Thymus (tissue), 11 donors: Measurements from ENCODE around the gene PDE4C. TPM values are rescaled to one million over a fixed set of nuclear protein-coding genes. Genes with fewer than 3 reads are reported as not detected.

Source experiments
- DNase-seq, 9 donors: peaks; one replicate each; pipeline ENCODE4 v3.0.0-alpha.2; 2013; ENCODE audit warnings: low spot score in 9 of 9, low read depth in 6 of 9, missing footprints in 1 of 9
- H3K27ac ChIP-seq, 2 donors: one replicate each; pipeline ENCODE4 v1.5.1; 2013; ENCODE audit warnings: control low read depth in 1 of 2, low read depth in 1 of 2, low read length in 1 of 2, mild to moderate bottlenecking in 1 of 2, moderate library complexity in 1 of 2
- H3K27me3 ChIP-seq, 2 donors: one replicate each; pipeline ENCODE4 v1.5.1; 2013; ENCODE audit warnings: low read length in 1 of 2; ENCODE audit not compliant: control insufficient read depth in 2 of 2, insufficient read depth in 1 of 2
- H3K36me3 ChIP-seq, 2 donors: one replicate each; pipeline ENCODE4 v1.5.1; 2013; ENCODE audit warnings: low read length in 1 of 2, mild to moderate bottlenecking in 1 of 2, moderate library complexity in 1 of 2; ENCODE audit not compliant: control insufficient read depth in 2 of 2, insufficient read depth in 2 of 2
- H3K4me1 ChIP-seq, 2 donors: one replicate each; pipeline ENCODE4 v1.5.1; 2013; ENCODE audit warnings: low read length in 2 of 2; ENCODE audit not compliant: control insufficient read depth in 2 of 2, insufficient read depth in 2 of 2
- H3K4me3 ChIP-seq, 2 donors: one replicate each; pipeline ENCODE4 v1.5.1; 2013; ENCODE audit warnings: low read length in 2 of 2, control low read depth in 1 of 2, mild to moderate bottlenecking in 1 of 2
- H3K9me3 ChIP-seq, 2 donors: one replicate each; pipeline ENCODE4 v1.5.1; 2013; ENCODE audit warnings: low read length in 1 of 2, mild to moderate bottlenecking in 1 of 2; ENCODE audit not compliant: control insufficient read depth in 2 of 2, insufficient read depth in 1 of 2
- WGBS: extraction: QIAGEN DNeasy Blood & Tissue Kit; methylation state at CpG from one replicate; pipeline ENCODE4 v1.1.7; 2013; 5-methylcytosine and 5-hydroxymethylcytosine counted together
- polyA plus RNA-seq: library from polyadenylated mRNA; stranded (reverse); fragments of 200-250 nt; gene quantifications from one replicate; pipeline ENCODE4 v1.2.3, GENCODE V29; 2013
- total RNA-seq: library from RNA; stranded (reverse); fragments of 120-200 nt; gene quantifications from one replicate; pipeline ENCODE4 v1.2.4, GENCODE V29; 2013
- donor health status: healthy.

Gene PDE4C
- total and polyA plus RNA-seq, 2 donors = 0.05 to 0.34 TPM

- H3K36me3 ChIP-seq = no peaks in the 10 kb centered on the region
- peaks cover 0 to 9% of the 10 kb centered on the region in 2 donors for H3K27me3 ChIP-seq
- WGBS = 79% methylated on average over 7 of the region's 7 CpGs
Measured at GRCh38 chr19:18245297-18245696, 19.1 kb upstream of the PDE4C start.

DNA sequence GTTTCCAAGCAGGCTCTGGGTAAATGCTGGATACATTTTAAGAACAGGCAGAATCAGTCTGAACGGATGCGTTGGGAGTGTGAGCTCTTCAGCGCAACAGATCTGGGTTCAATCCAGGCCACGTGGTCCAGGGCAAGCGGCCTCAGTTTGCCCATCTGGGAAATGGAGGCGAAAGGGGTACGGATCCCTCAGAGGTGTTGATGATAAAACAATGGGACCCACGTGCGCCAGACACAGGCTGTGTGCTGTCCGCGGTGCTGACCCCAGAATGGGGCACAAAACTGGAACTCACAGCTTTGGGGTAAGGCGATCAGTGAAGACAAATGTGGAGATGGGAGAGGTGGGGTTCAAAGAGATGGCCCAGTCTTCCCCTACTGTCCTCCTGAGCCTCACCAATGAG is 13.1 kb upstream of the PDE4C start:
- Histone ChIP-seq H3K4me3 (no peak overlapping the region), H3K9me3 (no peaks in the 10 kb centered on the region), H3K27me3 (peaks cover 0 to 15% of the 10 kb centered on the region in 2 donors), H3K27ac (no peak overlapping the region), H3K4me1 (no peaks in the 10 kb centered on the region), H3K36me3 (no peaks in the 10 kb centered on the region)
- WGBS = 38% methylated on average over 12 of the region's 12 CpGs
- no peak for DNase-seq

More at GRCh38 chr19:18245297-18245696, 19.1 kb upstream of the PDE4C start:
- no peaks in the 10 kb centered on the region for H3K4me1 ChIP-seq
- no peak for DNase-seq
- H3K4me3 ChIP-seq = no peak overlapping the region
- no peaks in the 10 kb centered on the region for H3K9me3 ChIP-seq
- H3K27ac ChIP-seq = no peak overlapping the region

GRCh38 chr19:18234194-18234593 is 8.0 kb upstream of the PDE4C start:
- no peak overlapping the region for H3K27ac ChIP-seq
- peaks cover 21 to 57% of the 10 kb centered on the region in 2 donors for H3K27me3 ChIP-seq
- H3K36me3 ChIP-seq = no peaks in the 10 kb centered on the region
- no peak overlapping the region for H3K4me3 ChIP-seq
- DNase-seq = no peak
- no peaks in the 10 kb centered on the region for H3K4me1 ChIP-seq
- H3K9me3 ChIP-seq = peaks cover 9 to 16% of the 10 kb centered on the region in 2 donors
- 40% methylated on average over 6 of the region's 6 CpGs for WGBS

DNA sequence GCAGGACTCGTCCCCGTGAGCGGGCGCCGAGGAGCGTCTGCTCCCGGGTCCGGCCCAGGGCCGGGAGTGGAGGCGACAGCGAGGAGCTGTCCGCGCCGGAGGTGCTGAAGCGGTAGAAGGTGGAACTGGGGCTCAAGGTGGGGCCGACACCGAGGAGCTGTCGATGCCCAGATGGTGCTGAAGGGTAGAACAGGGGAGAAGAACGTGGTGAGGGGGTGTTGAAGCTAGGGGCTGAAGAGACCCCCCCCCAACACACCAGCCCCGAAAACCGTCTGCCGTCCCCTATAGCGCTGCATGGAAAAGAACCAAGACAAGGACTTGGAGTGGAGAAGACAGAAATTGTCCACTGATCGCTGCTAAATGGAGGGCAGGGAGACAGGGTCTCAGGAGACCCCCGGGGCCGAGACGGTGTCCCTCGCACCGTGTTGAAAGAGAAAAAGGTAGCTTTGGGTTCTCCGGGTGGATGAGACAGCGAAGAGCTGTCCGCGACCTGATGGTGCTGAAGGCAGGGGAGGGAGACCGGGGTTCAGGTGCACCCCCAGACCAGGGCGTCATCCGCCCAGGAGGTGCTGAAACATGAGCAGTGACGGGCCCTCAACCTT is 7.1 kb upstream of the PDE4C start:
- H3K36me3 ChIP-seq = no peaks in the 10 kb centered on the region
- no peaks in the 10 kb centered on the region for H3K4me1 ChIP-seq
- DNase-seq = peak; percentile 19 to 73 (median 47)
- no peak overlapping the region for H3K27ac ChIP-seq
- WGBS = 20% methylated on average over 37 of the region's 37 CpGs
- no peak overlapping the region for H3K4me3 ChIP-seq
- peaks cover 9 to 16% of the 10 kb centered on the region in 2 donors for H3K9me3 ChIP-seq
- H3K27me3 ChIP-seq = peaks cover 24 to 60% of the 10 kb centered on the region in 2 donors

GRCh38 chr19:18232540-18233223 is 6.4 kb upstream of the PDE4C start:
- WGBS = 10% methylated on average over 46 of the region's 46 CpGs
- no peak for DNase-seq

DNA sequence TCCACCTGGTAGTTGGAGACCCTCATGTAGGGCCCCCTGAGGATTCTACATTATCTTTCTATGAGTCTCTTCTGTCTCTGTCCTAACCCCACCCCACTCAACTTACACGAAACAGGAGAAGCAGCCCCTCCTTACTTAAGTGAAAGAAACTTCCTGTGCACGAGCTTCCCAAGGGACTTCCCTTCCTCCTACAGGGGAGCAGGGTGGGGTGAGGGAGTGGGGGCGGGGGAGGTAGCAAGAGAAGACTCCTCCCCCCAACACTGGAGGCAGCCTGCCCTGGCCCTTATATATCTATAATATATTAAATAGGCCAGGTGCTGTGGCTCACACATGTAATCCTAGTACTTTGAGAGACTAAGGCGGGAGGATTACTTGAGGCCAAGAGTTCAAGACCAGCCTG is 5.5 kb upstream of the PDE4C start:
- no peak overlapping the region for H3K4me3 ChIP-seq
- peaks cover 9 to 16% of the 10 kb centered on the region in 2 donors for H3K9me3 ChIP-seq
- H3K36me3 ChIP-seq = no peaks in the 10 kb centered on the region
- 27% methylated on average over 4 of the region's 4 CpGs for WGBS
- no peak for DNase-seq
- H3K4me1 ChIP-seq = no peaks in the 10 kb centered on the region
- peaks cover 30 to 76% of the 10 kb centered on the region in 2 donors for H3K27me3 ChIP-seq
- H3K27ac ChIP-seq = no peak overlapping the region

More at GRCh38 chr19:18232540-18233223, 6.4 kb upstream of the PDE4C start:
- peaks cover 9 to 16% of the 10 kb centered on the region in 2 donors for H3K9me3 ChIP-seq
- no peaks in the 10 kb centered on the region for H3K36me3 ChIP-seq
- H3K4me1 ChIP-seq = no peaks in the 10 kb centered on the region
- peaks cover 25 to 67% of the 10 kb centered on the region in 2 donors for H3K27me3 ChIP-seq
- no peak overlapping the region for H3K4me3 ChIP-seq
- no peak overlapping the region for H3K27ac ChIP-seq

DNA sequence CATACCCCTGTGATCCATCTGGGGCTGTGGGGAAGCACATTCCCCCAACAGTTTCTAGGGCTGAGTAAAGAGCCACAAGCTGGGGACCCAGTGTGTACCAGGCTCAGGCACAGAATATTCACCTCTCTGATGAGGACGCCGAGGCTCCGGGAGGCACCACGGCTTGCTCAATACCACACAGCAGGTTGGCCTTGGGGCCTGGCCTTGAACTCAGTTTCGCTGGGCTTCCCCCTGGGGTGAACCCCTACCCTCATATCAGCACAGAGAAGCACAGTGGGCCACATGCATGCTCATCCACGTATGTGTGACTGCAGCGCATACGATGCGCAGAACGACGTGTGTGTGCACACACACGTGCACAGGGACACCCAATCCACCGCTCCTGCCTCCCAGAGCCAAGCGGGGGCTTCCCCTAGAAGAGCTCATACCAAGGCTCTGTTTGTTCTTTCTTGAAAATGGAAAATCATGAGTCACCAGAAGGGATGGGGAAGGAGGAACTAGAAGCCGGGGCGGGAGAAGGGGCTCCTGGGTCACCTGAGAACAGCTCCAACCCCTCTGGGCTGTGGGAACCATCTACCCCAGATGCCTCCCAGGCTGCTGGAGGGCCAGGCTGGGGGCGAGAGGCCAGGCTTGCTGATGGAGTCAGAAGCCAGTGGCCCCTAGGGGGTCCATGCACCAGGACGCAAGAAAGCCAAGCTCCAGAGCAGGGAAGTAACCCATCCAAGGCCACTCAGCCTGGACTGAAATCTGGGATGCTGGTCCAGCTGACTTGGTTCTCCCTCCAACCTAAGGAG is 4.9 kb upstream of the PDE4C start:
- Histone ChIP-seq H3K27ac (no peak overlapping the region), H3K4me1 (no peaks in the 10 kb centered on the region), H3K36me3 (no peaks in the 10 kb centered on the region), H3K4me3 (no peak overlapping the region), H3K9me3 (peaks cover 9 to 16% of the 10 kb centered on the region in 2 donors), H3K27me3 (peaks cover 36 to 80% of the 10 kb centered on the region in 2 donors)
- no peak for DNase-seq
- whole genome bisulfite sequencing = 50% methylated on average over 18 of the region's 18 CpGs

DNA sequence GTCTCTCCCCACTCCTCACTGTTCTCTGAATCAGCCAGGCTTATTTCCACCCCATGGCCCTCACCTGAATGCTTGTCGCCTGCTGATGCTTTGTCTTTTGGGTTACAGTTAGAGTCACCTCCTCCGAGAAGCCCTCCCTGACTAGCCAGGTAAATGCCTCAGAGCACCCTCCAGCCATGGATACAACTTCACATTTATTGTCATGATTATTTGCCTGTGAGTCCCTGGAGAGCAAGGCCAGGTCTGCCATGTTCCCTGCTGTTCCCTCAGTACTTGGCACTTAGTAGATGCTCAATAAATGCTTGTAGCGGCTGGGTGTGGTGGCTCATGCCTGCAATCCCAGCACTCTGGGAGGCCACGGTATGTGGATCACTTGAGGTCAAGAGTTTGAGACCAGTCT is 3.7 kb upstream of the PDE4C start:
- Histone ChIP-seq H3K4me3 (no peak overlapping the region), H3K27me3 (peaks cover 46 to 88% of the 10 kb centered on the region in 2 donors)
- 88% methylated on average over 4 of the region's 4 CpGs for WGBS

DNA sequence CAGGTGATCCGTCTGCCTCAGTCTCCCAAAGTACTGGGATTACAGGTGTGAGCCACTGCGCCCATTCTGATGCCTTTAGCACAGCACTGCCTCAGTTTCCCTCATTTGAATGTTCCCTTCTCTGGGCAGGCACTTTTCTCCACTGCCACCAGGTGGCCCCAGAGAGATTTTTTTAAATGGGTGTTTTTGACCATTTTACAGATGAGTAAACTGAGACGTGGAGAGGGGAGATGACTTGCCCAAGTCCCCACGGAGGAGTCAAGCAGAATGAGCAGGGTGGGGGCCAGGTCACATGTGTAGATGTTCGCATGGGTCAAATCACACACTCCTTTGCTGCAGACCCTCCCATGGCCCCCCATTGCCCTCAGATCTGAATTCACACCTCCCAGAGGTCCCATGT is 3.2 kb upstream of the PDE4C start:
- no peaks in the 10 kb centered on the region for H3K36me3 ChIP-seq
- WGBS = 81% methylated on average over 5 of the region's 5 CpGs
- H3K27me3 ChIP-seq = peaks cover 50 to 91% of the 10 kb centered on the region in 2 donors
- H3K4me3 ChIP-seq = no peak overlapping the region
- H3K4me1 ChIP-seq = peaks cover 0 to 8% of the 10 kb centered on the region in 2 donors
- DNase-seq = no peak
- no peak overlapping the region for H3K27ac ChIP-seq
- H3K9me3 ChIP-seq = peaks cover 9 to 19% of the 10 kb centered on the region in 2 donors

More for the DNA sequence above, 3.7 kb upstream of the PDE4C start:
- H3K4me1 ChIP-seq = peaks cover 0 to 4% of the 10 kb centered on the region in 2 donors
- DNase-seq = no peak
- H3K36me3 ChIP-seq = no peaks in the 10 kb centered on the region
- H3K27ac ChIP-seq = no peak overlapping the region
- H3K9me3 ChIP-seq = peaks cover 9 to 16% of the 10 kb centered on the region in 2 donors
